Peyer's patch (tissue), 4 donors: ENCODE measurements around the gene KIRREL3. TPM values are rescaled to one million over a fixed set of nuclear protein-coding genes. Genes with fewer than 3 reads are reported as not detected.

ENCODE experiments used
- DNase-seq, 3 donors: peaks; one replicate each; pipeline ENCODE4 v3.0.0-alpha.2; 2017 to 2019
- H3K27ac ChIP-seq, 4 donors: fragments of 200-600 bp; sonication (generic); one replicate each; pipeline ENCODE4 v1.5.1; 2016 to 2019
- H3K27me3 ChIP-seq, 2 donors: fragments of 200-600 bp; sonication (generic); one replicate each; pipeline ENCODE4 v1.5.1; 2019
- H3K36me3 ChIP-seq, 3 donors: fragments of 200-600 bp; sonication (generic); one replicate each; pipeline ENCODE4 v1.5.1; 2016 to 2019
- H3K4me1 ChIP-seq, 4 donors: fragments of 200-600 bp; sonication (generic); one replicate each; pipeline ENCODE4 v1.5.1; 2016 to 2019
- H3K4me3 ChIP-seq, 4 donors: fragments of 200-600 bp; sonication (generic); 1 replicate in 3 of 4; 2 replicates in 1 of 4; pipeline ENCODE4 v1.5.1; 2016 to 2019; ENCODE audit warnings: mild to moderate bottlenecking in 1 of 4
- H3K9me3 ChIP-seq, 4 donors: fragments of 200-600 bp; sonication (generic); one replicate each; pipeline ENCODE4 v1.5.1; 2016 to 2019; ENCODE audit warnings: mild to moderate bottlenecking in 1 of 4
- POLR2A ChIP-seq, 2 donors: fragments of 450-650 bp; IDR thresholded peaks; one replicate each; pipeline ENCODE4 v1.5.1; 2017; ENCODE audit warnings: antibody characterized with exemption in 2 of 2, mild to moderate bottlenecking in 2 of 2, moderate library complexity in 2 of 2
- total RNA-seq, 4 donors: library from RNA; depleted of rRNA; stranded (reverse); fragments of >200 nt; gene quantifications; one replicate each; pipeline ENCODE4 v1.1.0, GENCODE V29; 2016
- TF ChIP-seq, protein P1 (sequence below), 6 experiments: fragments of 450-650 bp in 4 of 6; fragments of 200-600 bp in 2 of 6; sonication (generic) in 1 of 6; IDR thresholded peaks; one replicate each; pipeline ENCODE4 v1.5.1; 2017 to 2019; ENCODE audit warnings: antibody characterized with exemption in 6 of 6, mild to moderate bottlenecking in 3 of 6, moderate library complexity in 1 of 6

The KIRREL3 gene
- total RNA-seq, 4 donors from 2014 or later, result 0.83 TPM; not detected in 3

DNA sequence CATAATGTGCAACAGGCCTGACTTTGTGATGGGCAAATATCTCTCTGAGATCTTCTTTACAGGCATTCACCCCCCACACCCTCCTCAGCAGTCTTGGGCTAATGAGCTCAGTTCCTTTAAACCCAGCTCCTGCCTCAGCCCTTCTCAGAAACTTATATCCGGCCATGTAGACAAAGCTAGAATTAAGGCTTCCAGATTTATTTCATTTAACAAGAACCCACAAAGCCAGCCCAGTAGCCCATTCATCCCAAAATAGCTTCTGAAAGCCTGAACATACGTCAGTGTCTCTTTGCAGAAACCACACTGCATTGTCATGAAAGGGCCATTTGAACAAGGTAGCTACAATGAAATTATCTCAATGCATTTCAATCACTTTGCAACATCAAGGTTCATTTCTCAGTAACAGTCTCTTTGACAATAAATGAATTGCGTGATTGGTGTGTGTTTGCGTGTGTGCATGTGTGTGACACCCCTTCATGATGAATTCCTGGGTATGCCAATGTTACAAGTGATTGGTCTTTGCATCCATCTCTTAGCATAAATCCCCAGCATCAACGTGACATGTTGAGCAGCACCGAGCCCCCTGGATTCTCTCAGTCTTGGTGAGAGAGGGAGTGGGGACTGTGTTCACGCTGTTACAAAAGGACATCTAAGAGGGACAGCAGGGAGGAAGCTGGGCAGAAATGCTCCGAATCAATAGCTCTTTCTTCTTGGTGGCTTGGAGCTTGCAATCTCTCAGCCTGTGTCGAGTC, 299.6 kb downstream of the KIRREL3 start:
- Histone ChIP-seq H3K36me3 (no peaks in the 10 kb centered on the region), H3K4me1 (no peaks in the 10 kb centered on the region), H3K27me3 (no peaks in the 10 kb centered on the region), H3K4me3 (no peak overlapping the region), H3K9me3 (no peaks in the 10 kb centered on the region), H3K27ac (no peak overlapping the region)
- DNase-seq, result no peak
- TF ChIP-seq POLR2A (IDR thresholded peaks at IDR 0.05), result no peak
- TF ChIP-seq, protein P1, sequence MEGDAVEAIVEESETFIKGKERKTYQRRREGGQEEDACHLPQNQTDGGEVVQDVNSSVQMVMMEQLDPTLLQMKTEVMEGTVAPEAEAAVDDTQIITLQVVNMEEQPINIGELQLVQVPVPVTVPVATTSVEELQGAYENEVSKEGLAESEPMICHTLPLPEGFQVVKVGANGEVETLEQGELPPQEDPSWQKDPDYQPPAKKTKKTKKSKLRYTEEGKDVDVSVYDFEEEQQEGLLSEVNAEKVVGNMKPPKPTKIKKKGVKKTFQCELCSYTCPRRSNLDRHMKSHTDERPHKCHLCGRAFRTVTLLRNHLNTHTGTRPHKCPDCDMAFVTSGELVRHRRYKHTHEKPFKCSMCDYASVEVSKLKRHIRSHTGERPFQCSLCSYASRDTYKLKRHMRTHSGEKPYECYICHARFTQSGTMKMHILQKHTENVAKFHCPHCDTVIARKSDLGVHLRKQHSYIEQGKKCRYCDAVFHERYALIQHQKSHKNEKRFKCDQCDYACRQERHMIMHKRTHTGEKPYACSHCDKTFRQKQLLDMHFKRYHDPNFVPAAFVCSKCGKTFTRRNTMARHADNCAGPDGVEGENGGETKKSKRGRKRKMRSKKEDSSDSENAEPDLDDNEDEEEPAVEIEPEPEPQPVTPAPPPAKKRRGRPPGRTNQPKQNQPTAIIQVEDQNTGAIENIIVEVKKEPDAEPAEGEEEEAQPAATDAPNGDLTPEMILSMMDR (IDR thresholded peaks at IDR 0.05), result no peak

DNA sequence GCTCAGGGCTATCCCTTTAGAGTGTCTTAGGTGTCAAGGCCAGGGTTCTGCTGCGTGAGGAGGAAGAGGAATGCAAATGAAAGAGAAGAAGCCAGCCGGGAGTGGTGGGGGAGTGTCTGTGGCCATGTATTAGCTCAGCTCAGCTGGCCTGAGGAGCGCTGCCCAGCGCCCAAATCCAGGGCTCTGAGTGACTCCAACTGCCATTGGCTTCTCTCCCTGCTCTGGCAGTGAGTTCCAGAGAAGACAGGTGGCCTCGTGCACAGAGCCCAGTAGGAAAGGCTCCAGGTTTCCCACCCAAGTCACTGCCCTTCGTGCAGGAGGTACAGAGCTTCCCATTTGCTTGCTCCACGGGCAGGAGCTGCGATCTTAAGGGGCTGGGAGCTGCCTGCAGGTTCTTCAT, 302.0 kb downstream of the KIRREL3 start:
- H3K4me3 ChIP-seq, result no peak overlapping the region
- H3K27ac ChIP-seq, result no peak overlapping the region
- no peaks in the 10 kb centered on the region for H3K27me3 ChIP-seq
- no peaks in the 10 kb centered on the region for H3K36me3 ChIP-seq
- no peaks in the 10 kb centered on the region for H3K9me3 ChIP-seq
- DNase-seq, result no peak
- TF ChIP-seq, protein P1 (IDR thresholded peaks at IDR 0.05), result no peak
- H3K4me1 ChIP-seq, result no peaks in the 10 kb centered on the region

GRCh38 chr11:126697936-126698335, 302.6 kb downstream of the KIRREL3 start:
- H3K4me3 ChIP-seq, result no peak overlapping the region
- H3K36me3 ChIP-seq, result no peaks in the 10 kb centered on the region
- H3K27ac ChIP-seq, result no peak overlapping the region
- H3K27me3 ChIP-seq, result no peaks in the 10 kb centered on the region
- no peaks in the 10 kb centered on the region for H3K4me1 ChIP-seq
- no peak for DNase-seq
- peaks cover 0 to 1% (median 0%) of the 10 kb centered on the region in 4 donors for H3K9me3 ChIP-seq
- no peak for TF ChIP-seq POLR2A (IDR thresholded peaks at IDR 0.05)
- TF ChIP-seq, protein P1 (IDR thresholded peaks at IDR 0.05), result no peak

DNA sequence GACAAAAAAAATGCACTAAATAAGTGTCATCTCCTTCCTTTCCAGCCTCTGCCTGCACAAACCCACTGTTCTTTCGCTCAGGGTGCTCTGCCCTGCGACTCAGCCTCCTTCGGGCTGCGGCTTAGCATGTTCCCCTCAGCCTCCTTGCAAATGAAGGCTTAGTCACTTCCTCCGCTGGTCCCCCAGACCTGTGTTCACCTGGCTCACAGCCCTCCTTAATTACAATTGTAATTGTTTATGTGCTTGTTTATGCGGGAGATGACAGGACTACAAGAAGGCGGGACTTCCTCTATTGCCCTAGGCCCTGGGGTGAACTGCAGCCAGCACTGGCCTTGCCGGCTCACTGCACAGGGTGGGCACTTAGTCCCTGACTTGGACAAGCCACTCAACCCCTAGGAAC, 303.6 kb downstream of the KIRREL3 start:
- Histone ChIP-seq H3K9me3 (peaks cover 0 to 4% (median 0%) of the 10 kb centered on the region in 4 donors), H3K4me3 (no peak overlapping the region), H3K27ac (no peak overlapping the region), H3K4me1 (no peaks in the 10 kb centered on the region), H3K36me3 (no peaks in the 10 kb centered on the region), H3K27me3 (no peaks in the 10 kb centered on the region)
- no peak for DNase-seq
- TF ChIP-seq POLR2A (IDR thresholded peaks at IDR 0.05), result no peak
- TF ChIP-seq, protein P1 (IDR thresholded peaks at IDR 0.05), result no peak

DNA sequence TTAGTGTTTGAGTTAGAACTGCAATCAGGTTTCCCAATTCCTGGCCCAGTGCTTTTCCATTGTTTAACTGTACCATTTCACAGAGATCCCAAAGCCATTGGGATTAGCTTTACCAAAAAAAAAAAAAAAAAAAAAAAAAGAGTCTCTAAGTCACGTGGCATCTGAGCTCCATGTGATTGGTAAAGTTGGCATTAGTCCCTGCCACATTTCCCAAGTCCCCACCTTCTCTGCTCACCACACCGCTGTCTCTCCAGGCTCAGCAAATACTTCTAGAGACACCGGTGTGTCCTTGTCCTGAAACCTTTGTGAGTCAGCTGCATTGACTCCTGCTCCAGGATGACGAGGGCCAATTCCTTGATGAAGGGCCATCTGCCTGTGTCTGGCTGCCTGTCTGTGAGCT, 305.3 kb downstream of the KIRREL3 start:
- H3K9me3 ChIP-seq, result peaks cover 0 to 4% (median 0%) of the 10 kb centered on the region in 4 donors
- H3K4me1 ChIP-seq, result no peaks in the 10 kb centered on the region
- no peaks in the 10 kb centered on the region for H3K27me3 ChIP-seq
- no peak for DNase-seq
- H3K4me3 ChIP-seq, result no peak overlapping the region
- no peak overlapping the region for H3K27ac ChIP-seq
- no peaks in the 10 kb centered on the region for H3K36me3 ChIP-seq
- TF ChIP-seq, protein P1 (IDR thresholded peaks at IDR 0.05), result no peak
- TF ChIP-seq POLR2A (IDR thresholded peaks at IDR 0.05), result no peak
